IMR-90 (cell line): ENCODE results near the gene CAMTA1.
"Not testable (repeated sequence)": the region's sequence is repeated elsewhere in the genome, so short reads cannot be mapped to it uniquely, and the experiment has no call there.

Experiments used
- BHLHE40 ChIP-seq: fragments of 150-350 bp; IDR thresholded peaks from 2 replicates; pipeline ENCODE4 v1.6.1; 2016; ENCODE audit warnings: mild to moderate bottlenecking, low read depth, low read length
- MAZ ChIP-seq: IDR thresholded peaks from 2 replicates; pipeline ENCODE4 v1.6.1; 2012; ENCODE audit warnings: low read depth, mild to moderate bottlenecking, low read length, improper control_type of control experiment, moderate library complexity, borderline replicate concordance
- MXI1 ChIP-seq: IDR thresholded peaks from 2 replicates; pipeline ENCODE4 v1.6.1; 2012; ENCODE audit warnings: low read depth, mild to moderate bottlenecking, low read length, moderate library complexity, borderline replicate concordance
- POLR2A ChIP-seq: IDR thresholded peaks from 2 replicates; pipeline ENCODE4 v1.6.1; 2012; ENCODE audit warnings: mild to moderate bottlenecking, low read depth, low read length
- USF2 ChIP-seq: fragments of 150-350 bp; IDR thresholded peaks from 2 replicates; pipeline ENCODE4 v1.6.1; 2017; ENCODE audit warnings: mild to moderate bottlenecking, antibody characterized with exemption, low read length, low read depth
- TF ChIP-seq, protein P1 (sequence below): conservative IDR thresholded peaks from 2 replicates; pipeline ENCODE4 v1.5.1; 2012; ENCODE audit warnings: mild to moderate bottlenecking, low read depth, low read length, improper control_type of control experiment

GRCh38 chr1:7330726-7331125, 545.5 kb downstream of the CAMTA1 start:
- TF ChIP-seq, protein P1, sequence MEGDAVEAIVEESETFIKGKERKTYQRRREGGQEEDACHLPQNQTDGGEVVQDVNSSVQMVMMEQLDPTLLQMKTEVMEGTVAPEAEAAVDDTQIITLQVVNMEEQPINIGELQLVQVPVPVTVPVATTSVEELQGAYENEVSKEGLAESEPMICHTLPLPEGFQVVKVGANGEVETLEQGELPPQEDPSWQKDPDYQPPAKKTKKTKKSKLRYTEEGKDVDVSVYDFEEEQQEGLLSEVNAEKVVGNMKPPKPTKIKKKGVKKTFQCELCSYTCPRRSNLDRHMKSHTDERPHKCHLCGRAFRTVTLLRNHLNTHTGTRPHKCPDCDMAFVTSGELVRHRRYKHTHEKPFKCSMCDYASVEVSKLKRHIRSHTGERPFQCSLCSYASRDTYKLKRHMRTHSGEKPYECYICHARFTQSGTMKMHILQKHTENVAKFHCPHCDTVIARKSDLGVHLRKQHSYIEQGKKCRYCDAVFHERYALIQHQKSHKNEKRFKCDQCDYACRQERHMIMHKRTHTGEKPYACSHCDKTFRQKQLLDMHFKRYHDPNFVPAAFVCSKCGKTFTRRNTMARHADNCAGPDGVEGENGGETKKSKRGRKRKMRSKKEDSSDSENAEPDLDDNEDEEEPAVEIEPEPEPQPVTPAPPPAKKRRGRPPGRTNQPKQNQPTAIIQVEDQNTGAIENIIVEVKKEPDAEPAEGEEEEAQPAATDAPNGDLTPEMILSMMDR = not testable (repeated sequence)
- TF ChIP-seq BHLHE40, MXI1, USF2, POLR2A, MAZ: not testable (repeated sequence)
